Sigmoid colon (tissue), 7 donors: ENCODE results near the gene IRX3. TPM values are rescaled to one million over a fixed set of nuclear protein-coding genes. Genes with fewer than 3 reads are reported as not detected.

Experiments
- DNase-seq: peaks from one replicate; pipeline ENCODE4 v3.0.0-alpha.2; 2019
- H3K27ac ChIP-seq, 4 donors: fragments of 200-600 bp; sonication (generic); one replicate each; pipeline ENCODE4 v1.5.1; 2016 to 2019; ENCODE audit warnings: mild to moderate bottlenecking in 1 of 4
- H3K27me3 ChIP-seq, 3 donors: fragments of 200-600 bp; sonication (generic); one replicate each; pipeline ENCODE4 v1.5.1; 2019; ENCODE audit warnings: mild to moderate bottlenecking in 1 of 3
- H3K36me3 ChIP-seq, 4 donors: fragments of 200-600 bp; sonication (generic); one replicate each; pipeline ENCODE4 v1.5.1; 2016 to 2019
- H3K4me1 ChIP-seq, 4 donors: fragments of 200-600 bp; sonication (generic); one replicate each; pipeline ENCODE4 v1.5.1; 2017 to 2019
- H3K4me3 ChIP-seq, 4 donors: fragments of 200-600 bp; sonication (generic); one replicate each; pipeline ENCODE4 v1.5.1; 2017 to 2019; ENCODE audit warnings: mild to moderate bottlenecking in 2 of 4, moderate library complexity in 1 of 4
- H3K9me3 ChIP-seq, 4 donors: fragments of 200-600 bp in 3 of 4; sonication (generic) in 3 of 4; one replicate each; pipeline versions ENCODE4 v1.5.1 to v1.6.1; 2013 to 2019
- CTCF ChIP-seq, 4 experiments: fragments of 450-650 bp in 3 of 4; fragments of 200-600 bp in 1 of 4; IDR thresholded peaks; one replicate each; pipeline ENCODE4 v1.5.1; 2016 to 2019; ENCODE audit warnings: antibody characterized with exemption in 4 of 4, mild to moderate bottlenecking in 3 of 4, moderate library complexity in 2 of 4
- EP300 ChIP-seq, 4 donors: sonication (generic); formaldehyde crosslinking; IDR thresholded peaks; one replicate each; pipeline ENCODE4 v1.6.1; 2017; ENCODE audit warnings: antibody characterized with exemption in 4 of 4
- POLR2A ChIP-seq, 2 donors: fragments of 450-650 bp; IDR thresholded peaks; one replicate each; pipeline ENCODE4 v1.6.1; 2016; ENCODE audit warnings: antibody characterized with exemption in 2 of 2, mild to moderate bottlenecking in 2 of 2, moderate library complexity in 2 of 2
- POLR2AphosphoS5 ChIP-seq, 4 donors: sonication (generic); formaldehyde crosslinking; IDR thresholded peaks; one replicate each; pipeline ENCODE4 v1.6.1; 2017; ENCODE audit warnings: antibody characterized with exemption in 4 of 4
- WGBS, 2 donors: extraction: QIAGEN DNeasy Blood & Tissue Kit; methylation state at CpG; one replicate each; pipeline ENCODE4 v1.1.7; 2013; 5-methylcytosine and 5-hydroxymethylcytosine counted together
- intact Hi-C: fragments of 100-400 bp; cut with DNase I; formaldehyde crosslinking; loops from one replicate; pipeline ENCODE4 v1.15.1; 2023
- polyA plus RNA-seq, 3 donors: library from polyadenylated mRNA; stranded (reverse); fragments of 200-250 nt; gene quantifications; one replicate each; pipeline ENCODE4 v1.2.3, GENCODE V29; 2013
- total RNA-seq, 4 donors: library from RNA; depleted of rRNA; stranded (reverse); fragments of >200 nt; gene quantifications; one replicate each; pipeline ENCODE4 v1.1.0, GENCODE V29; 2016
- donor health status: healthy with polysubstance abuse.
- donor health status: Bipolar disorder and iron deficiency.
- donor health status: healthy.

The IRX3 gene
- total and polyA plus RNA-seq, 7 donors, result 0.10 to 0.33 (median 0.27) TPM; not detected in 4

- no peak for TF ChIP-seq EP300 (IDR thresholded peaks at IDR 0.05)
- no peak for TF ChIP-seq POLR2A (IDR thresholded peaks at IDR 0.05)
- no peak for TF ChIP-seq CTCF (IDR thresholded peaks at IDR 0.05)
- no peak for TF ChIP-seq POLR2AphosphoS5 (IDR thresholded peaks at IDR 0.05)
- Histone ChIP-seq H3K36me3 (no peaks in the 10 kb centered on the region), H3K4me1 (peaks cover 0 to 48% (median 44%) of the 10 kb centered on the region in 4 donors), H3K4me3 (no peak overlapping the region), H3K9me3 (no peaks in the 10 kb centered on the region), H3K27me3 (peaks cover 47 to 64% (median 55%) of the 10 kb centered on the region in 3 donors), H3K27ac (no peak overlapping the region)
- WGBS, 2 donors, result 5 to 8% methylated on average over 53 of the region's 53 CpGs
- no peak for DNase-seq
- intact Hi-C loops, result loop anchor here (10.0 kb wide), 2 partner anchors 387 to 507 kb away; no protein-coding TSS in a partner anchor
Observed at GRCh38 chr16:54281535-54282201, 4.9 kb downstream of the IRX3 start.

GRCh38 chr16:54280751-54281150 is 5.8 kb downstream of the IRX3 start:
- intact Hi-C loops, result loop anchor here (10.0 kb wide), 2 partner anchors 386 to 506 kb away; no protein-coding TSS in a partner anchor
- Histone ChIP-seq H3K36me3 (no peaks in the 10 kb centered on the region), H3K27me3 (peaks cover 45 to 60% (median 46%) of the 10 kb centered on the region in 3 donors), H3K4me3 (no peak overlapping the region), H3K27ac (no peak overlapping the region), H3K4me1 (peaks cover 0 to 42% (median 36%) of the 10 kb centered on the region in 4 donors), H3K9me3 (no peaks in the 10 kb centered on the region)
- no peak for DNase-seq
- no peak for TF ChIP-seq POLR2AphosphoS5 (IDR thresholded peaks at IDR 0.05)
- TF ChIP-seq EP300 (IDR thresholded peaks at IDR 0.05), result no peak
- TF ChIP-seq POLR2A (IDR thresholded peaks at IDR 0.05), result no peak
- TF ChIP-seq CTCF (IDR thresholded peaks at IDR 0.05), result no peak
- WGBS, 2 donors, result 78% methylated on average over 3 of the region's 3 CpGs

GRCh38 chr16:54277845-54278703 is 8.5 kb downstream of the IRX3 start:
- H3K4me1 ChIP-seq, result peaks cover 0 to 15% (median 14%) of the 10 kb centered on the region in 4 donors
- no peak for DNase-seq
- H3K36me3 ChIP-seq, result no peaks in the 10 kb centered on the region
- intact Hi-C loops, result no loop called here
- 44 to 54% methylated on average over 17 of the region's 17 CpGs for WGBS, 2 donors
- peaks cover 19 to 46% (median 20%) of the 10 kb centered on the region in 3 donors for H3K27me3 ChIP-seq
- no peak for TF ChIP-seq POLR2AphosphoS5 (IDR thresholded peaks at IDR 0.05)
- TF ChIP-seq CTCF (IDR thresholded peaks at IDR 0.05), result no peak
- H3K4me3 ChIP-seq, result no peak overlapping the region
- no peaks in the 10 kb centered on the region for H3K9me3 ChIP-seq
- no peak overlapping the region for H3K27ac ChIP-seq

- Histone ChIP-seq H3K27me3 (peaks cover 0 to 26% (median 0%) of the 10 kb centered on the region in 3 donors), H3K4me3 (no peak overlapping the region), H3K9me3 (no peaks in the 10 kb centered on the region), H3K36me3 (no peaks in the 10 kb centered on the region), H3K27ac (no peak overlapping the region), H3K4me1 (no peaks in the 10 kb centered on the region)
- WGBS, 2 donors, result 76 to 88% methylated on average over 6 of the region's 6 CpGs
- peak; percentile 11 for DNase-seq
- intact Hi-C loops, result no loop called here
- TF ChIP-seq POLR2A (IDR thresholded peaks at IDR 0.05), result no peak
- TF ChIP-seq EP300 (IDR thresholded peaks at IDR 0.05), result no peak
- no peak for TF ChIP-seq CTCF (IDR thresholded peaks at IDR 0.05)
- TF ChIP-seq POLR2AphosphoS5 (IDR thresholded peaks at IDR 0.05), result no peak
Observed at GRCh38 chr16:54275956-54276355, 10.6 kb downstream of the IRX3 start.
